H9 (cell line): ENCODE measurements around the gene SYNE2. TPM values are rescaled to one million over a fixed set of nuclear protein-coding genes. Genes with fewer than 3 reads are reported as not detected.

Experiments used
- DNase-seq: peaks from one replicate; pipeline ENCODE4 v3.0.0-alpha.2; 2017
- H2AFZ ChIP-seq: one replicate; pipeline ENCODE4 v1.6.1; 2013; ENCODE audit warnings: mild to moderate bottlenecking, low read length, control low read depth, moderate library complexity
- H2AK5ac ChIP-seq: 2 replicates; pipeline ENCODE4 v1.6.1; 2013; ENCODE audit warnings: low read length, control low read depth, mixed read lengths; ENCODE audit not compliant: insufficient read length
- H2BK120ac ChIP-seq: one replicate; pipeline ENCODE4 v1.6.1; 2013; ENCODE audit warnings: low read depth, mild to moderate bottlenecking, low read length, control low read depth, inconsistent platforms; ENCODE audit not compliant: poor library complexity, severe bottlenecking
- H2BK12ac ChIP-seq: 2 replicates; pipeline ENCODE4 v1.6.1; 2013; ENCODE audit warnings: low read length, control low read depth, mixed read lengths, low read depth; ENCODE audit not compliant: insufficient read length
- H2BK15ac ChIP-seq: 2 replicates; pipeline ENCODE4 v1.6.1; 2013; ENCODE audit warnings: low read depth, low read length, control low read depth
- H2BK20ac ChIP-seq: one replicate; pipeline ENCODE4 v1.6.1; 2013; ENCODE audit warnings: low read depth, mild to moderate bottlenecking, low read length, control low read depth, inconsistent platforms; ENCODE audit not compliant: poor library complexity, severe bottlenecking
- H2BK5ac ChIP-seq: 2 replicates; pipeline ENCODE4 v1.6.1; 2013; ENCODE audit warnings: low read length, control low read depth, mixed read lengths; ENCODE audit not compliant: insufficient read length
- H3K14ac ChIP-seq: 2 replicates; pipeline ENCODE4 v1.6.1; 2013; ENCODE audit warnings: low read length, control low read depth; ENCODE audit not compliant: insufficient read depth
- H3K18ac ChIP-seq: 2 replicates; pipeline ENCODE4 v1.6.1; 2013; ENCODE audit warnings: low read depth, mild to moderate bottlenecking, mixed read lengths, low read length, control low read depth; ENCODE audit not compliant: insufficient read length
- H3K23ac ChIP-seq: 2 replicates; pipeline ENCODE4 v1.6.1; 2013; ENCODE audit warnings: low read length, control low read depth, mixed read lengths, low read depth; ENCODE audit not compliant: insufficient read length
- H3K23me2 ChIP-seq: 2 replicates; pipeline ENCODE4 v1.6.1; 2013; ENCODE audit warnings: low read depth, mild to moderate bottlenecking, mixed read lengths, low read length, control low read depth; ENCODE audit not compliant: insufficient read length, poor library complexity, severe bottlenecking
- H3K27ac ChIP-seq: 2 replicates; pipeline ENCODE4 v1.5.1; 2013; ENCODE audit warnings: low read length, control low read depth, mixed read lengths, low read depth; ENCODE audit not compliant: insufficient read length
- H3K27me3 ChIP-seq: 2 replicates; pipeline ENCODE4 v1.6.1; 2013; ENCODE audit warnings: low read length, control low read depth, inconsistent platforms; ENCODE audit not compliant: insufficient read depth
- H3K4ac ChIP-seq: 2 replicates; pipeline ENCODE4 v1.6.1; 2013; ENCODE audit warnings: low read depth, mild to moderate bottlenecking, control low read depth, inconsistent platforms, low read length, moderate library complexity
- H3K4me1 ChIP-seq: 2 replicates; pipeline ENCODE4 v1.6.1; 2013; ENCODE audit warnings: low read length, control low read depth, inconsistent platforms; ENCODE audit not compliant: insufficient read depth
- H3K4me2 ChIP-seq: 2 replicates; pipeline ENCODE4 v1.6.1; 2013; ENCODE audit warnings: low read length, control low read depth, mixed read lengths; ENCODE audit not compliant: insufficient read length, insufficient read depth
- H3K56ac ChIP-seq: 2 replicates; pipeline ENCODE4 v1.6.1; 2013; ENCODE audit warnings: low read depth, mild to moderate bottlenecking, mixed read lengths, low read length, control low read depth; ENCODE audit not compliant: insufficient read length
- H3K79me1 ChIP-seq: 2 replicates; pipeline ENCODE4 v1.6.1; 2013; ENCODE audit warnings: low read depth, mild to moderate bottlenecking, moderate library complexity, low read length, control low read depth, inconsistent platforms; ENCODE audit not compliant: insufficient read depth, poor library complexity, severe bottlenecking
- H3K79me2 ChIP-seq: 2 replicates; pipeline ENCODE4 v1.6.1; 2013; ENCODE audit warnings: low read length, control low read depth, inconsistent platforms; ENCODE audit not compliant: insufficient read depth
- H3K9ac ChIP-seq: 2 replicates; pipeline ENCODE4 v1.6.1; 2013; ENCODE audit warnings: low read length, control low read depth, mixed read lengths; ENCODE audit not compliant: insufficient read length; ENCODE audit errors: extremely low read depth
- H3K9me3 ChIP-seq: one replicate; pipeline ENCODE4 v1.6.1; 2013; ENCODE audit warnings: low read depth, low read length, inconsistent platforms; ENCODE audit not compliant: control insufficient read depth
- H3T11ph ChIP-seq: one replicate; pipeline ENCODE4 v1.6.1; 2013; ENCODE audit warnings: mild to moderate bottlenecking, low read length, control low read depth, inconsistent platforms
- H4K20me1 ChIP-seq: one replicate; pipeline ENCODE4 v1.6.1; 2013; ENCODE audit not compliant: control insufficient read depth, insufficient read length, insufficient read depth
- H4K5ac ChIP-seq: 2 replicates; pipeline ENCODE4 v1.6.1; 2013; ENCODE audit warnings: low read depth, mild to moderate bottlenecking, mixed read lengths, low read length, control low read depth; ENCODE audit not compliant: insufficient read length
- H4K8ac ChIP-seq: replicated peaks from 2 replicates; pipeline ENCODE4 v1.6.1; 2013; ENCODE audit warnings: low read length, control low read depth, mixed read lengths, low read depth; ENCODE audit not compliant: insufficient read length
- H4K91ac ChIP-seq: 2 replicates; pipeline ENCODE4 v1.6.1; 2013; ENCODE audit warnings: low read depth, mild to moderate bottlenecking, moderate library complexity, mixed read lengths, low read length, control low read depth; ENCODE audit not compliant: insufficient read length
- H3K27ac Mint-ChIP-seq, 3 experiments: 2 replicates in 2 of 3; 3 replicates in 1 of 3; pipeline ENCODE4 v1.8.0; 2020 to 2021; ENCODE audit warnings: mixed read lengths in 3 of 3, mild to moderate bottlenecking in 1 of 3, moderate library complexity in 1 of 3
- H3K27me3 Mint-ChIP-seq: 2 replicates; pipeline ENCODE4 v1.8.0; 2021; ENCODE audit warnings: low read depth, mild to moderate bottlenecking, moderate library complexity, mixed read lengths
- H3K36me3 Mint-ChIP-seq, 3 experiments: 2 replicates in 2 of 3; 3 replicates in 1 of 3; pipeline ENCODE4 v1.8.0; 2020 to 2021; ENCODE audit warnings: low read depth in 3 of 3, mixed read lengths in 3 of 3; ENCODE audit not compliant: insufficient read depth in 1 of 3
- H3K4me1 Mint-ChIP-seq, 2 experiments: 2 replicates each; pipeline ENCODE4 v1.8.0; 2020; ENCODE audit warnings: mixed read lengths in 2 of 2
- H3K4me3 Mint-ChIP-seq, 2 experiments: 2 replicates in 1 of 2; 3 replicates in 1 of 2; pipeline ENCODE4 v1.8.0; 2020 to 2021; ENCODE audit warnings: mild to moderate bottlenecking in 2 of 2, mixed read lengths in 2 of 2, moderate library complexity in 1 of 2
- H3K9me3 Mint-ChIP-seq, 2 experiments: 2 replicates in 1 of 2; 3 replicates in 1 of 2; pipeline ENCODE4 v1.8.0; 2020; ENCODE audit warnings: mild to moderate bottlenecking in 2 of 2, mixed read lengths in 2 of 2, moderate library complexity in 1 of 2
- CTCF ChIP-seq: fragments of 200-600 bp; sonication (generic); conservative IDR thresholded peaks from 3 replicates; pipeline ENCODE4 v1.8.0; 2021; ENCODE audit warnings: antibody characterized with exemption, mild to moderate bottlenecking
- total RNA-seq: library from RNA; stranded (reverse); gene quantifications from 2 replicates; pipeline ENCODE4 v1.2.1, GENCODE V29; 2021

SYNE2 gene
- total RNA-seq, 1 experiment from 2014 or later, result 43.3 TPM

GRCh38 chr14:63909984-63910383 is 57.2 kb downstream of the SYNE2 start:
- no peak overlapping the region for H2AFZ ChIP-seq

More at GRCh38 chr14:63909984-63910383, 57.2 kb downstream of the SYNE2 start:
- Mint-ChIP-seq H3K4me1 (peaks cover 14 to 18% of the 10 kb centered on the region in 2 experiments), H3K27ac (no peak overlapping the region), H3K36me3 (peaks cover 4 to 7% (median 5%) of the 10 kb centered on the region in 3 experiments; a peak in 4 of 7 replicates), H3K27me3 (no peaks in the 10 kb centered on the region), H3K4me3 (no peak overlapping the region), H3K9me3 (peaks cover 0 to 3% of the 10 kb centered on the region in 2 experiments; a peak in 2 of 5 replicates)
- H2AK5ac ChIP-seq, result no peak overlapping the region
- no peaks in the 10 kb centered on the region for H3K23me2 ChIP-seq
- no peak for DNase-seq
- no peak overlapping the region for H2BK20ac ChIP-seq
- H3K4me1 ChIP-seq, result no peaks in the 10 kb centered on the region; the same call in 1 of the 2 replicates
- no peak overlapping the region for H3K18ac ChIP-seq
- peaks cover 3% of the 10 kb centered on the region for H3K79me1 ChIP-seq
- H3K4me2 ChIP-seq, result no peak overlapping the region
- H3K27me3 ChIP-seq, result no peaks in the 10 kb centered on the region
- no peak overlapping the region for H4K91ac ChIP-seq
- H3K4ac ChIP-seq, result no peak overlapping the region
- no peak overlapping the region for H3K27ac ChIP-seq
- H3K9me3 ChIP-seq, result no peaks in the 10 kb centered on the region
- no peak overlapping the region for H4K5ac ChIP-seq
- H2BK5ac ChIP-seq, result no peak overlapping the region
- no peak overlapping the region for H3K9ac ChIP-seq
- no peak overlapping the region for H3K23ac ChIP-seq
- TF ChIP-seq CTCF, result no peak
- no peak overlapping the region for H2BK120ac ChIP-seq
- H4K8ac ChIP-seq, result no peak overlapping the region
- no peak overlapping the region for H2BK15ac ChIP-seq
- no peak overlapping the region for H2BK12ac ChIP-seq
- H3T11ph ChIP-seq, result no peak overlapping the region
- H3K14ac ChIP-seq, result no peak overlapping the region
- no peaks in the 10 kb centered on the region for H4K20me1 ChIP-seq
- H3K79me2 ChIP-seq, result no peaks in the 10 kb centered on the region
- H3K56ac ChIP-seq, result no peak overlapping the region
